Parathyroid adenoma (tissue), 2 donors: Measurements from ENCODE around the gene SLF2.
"Not testable (repeated sequence)": the region's sequence is repeated elsewhere in the genome, so short reads cannot be mapped to it uniquely, and the experiment has no call there.

Source experiments
- H2AFZ ChIP-seq: fragments of 300-600 bp; sonication (generic); one replicate; pipeline ENCODE4 v1.7.0; 2017; ENCODE audit warnings: antibody characterized with exemption, mild to moderate bottlenecking
- H3K27ac ChIP-seq: fragments of 300-600 bp; sonication (generic); one replicate; pipeline ENCODE4 v1.7.0; 2017
- H3K27me3 ChIP-seq: fragments of 300-600 bp; sonication (generic); one replicate; pipeline ENCODE4 v1.7.0; 2017; ENCODE audit warnings: low read length; ENCODE audit not compliant: control insufficient read depth, insufficient read depth
- H3K36me3 ChIP-seq: fragments of 300-600 bp; sonication (generic); one replicate; pipeline ENCODE4 v1.7.0; 2017; ENCODE audit warnings: low read length; ENCODE audit not compliant: control insufficient read depth, insufficient read depth
- H3K4me1 ChIP-seq: fragments of 300-600 bp; sonication (generic); one replicate; pipeline ENCODE4 v1.7.0; 2017; ENCODE audit warnings: control low read depth
- H3K4me2 ChIP-seq: fragments of 300-600 bp; sonication (generic); one replicate; pipeline ENCODE4 v1.7.0; 2017; ENCODE audit warnings: low read length
- H3K4me3 ChIP-seq: fragments of 300-600 bp; sonication (generic); one replicate; pipeline ENCODE4 v1.7.0; 2017; ENCODE audit warnings: low read depth, low read length
- H3K79me2 ChIP-seq: fragments of 300-600 bp; sonication (generic); one replicate; pipeline ENCODE4 v1.7.0; 2017; ENCODE audit warnings: control low read depth
- H3K9ac ChIP-seq: fragments of 300-600 bp; sonication (generic); one replicate; pipeline ENCODE4 v1.7.0; 2017; ENCODE audit warnings: mild to moderate bottlenecking
- H3K9me3 ChIP-seq: fragments of 300-600 bp; sonication (generic); one replicate; pipeline ENCODE4 v1.7.0; 2017; ENCODE audit warnings: low read length; ENCODE audit not compliant: control insufficient read depth
- TF ChIP-seq, protein P1 (sequence below): fragments of 300-600 bp; sonication (generic); IDR thresholded peaks from one replicate; pipeline ENCODE4 v1.7.0; 2017; ENCODE audit warnings: antibody characterized with exemption, mild to moderate bottlenecking
- donor health status: primary hyperparathyroidism.

Gene SLF2

DNA sequence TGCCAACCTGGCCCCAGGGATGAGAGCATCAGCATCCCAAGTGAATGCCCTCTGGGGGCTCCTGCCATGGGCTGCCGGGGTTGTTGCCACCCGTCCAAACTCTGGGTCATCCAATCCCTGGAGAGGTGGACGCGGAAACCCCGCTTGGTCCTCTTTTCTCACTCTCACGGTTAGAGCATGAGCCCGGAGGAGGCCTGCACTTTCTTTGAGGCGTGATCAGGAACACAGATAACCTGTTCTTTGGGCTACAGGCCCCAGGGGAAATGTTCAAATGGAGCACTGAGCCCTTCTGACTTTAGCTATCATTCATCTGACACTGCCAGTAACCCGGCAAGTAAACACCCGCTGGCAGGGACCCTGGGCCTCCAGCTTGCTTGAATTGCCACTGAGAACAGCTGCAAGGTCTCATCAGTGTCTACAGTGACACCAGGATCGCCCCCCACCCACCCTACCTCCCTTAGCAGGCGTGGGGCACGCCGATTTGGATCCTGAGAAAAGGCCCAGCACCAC lies 29.4 kb upstream of the SLF2 start:
- H3K27ac ChIP-seq = peak overlapping the region; percentile 59
- TF ChIP-seq, protein P1, sequence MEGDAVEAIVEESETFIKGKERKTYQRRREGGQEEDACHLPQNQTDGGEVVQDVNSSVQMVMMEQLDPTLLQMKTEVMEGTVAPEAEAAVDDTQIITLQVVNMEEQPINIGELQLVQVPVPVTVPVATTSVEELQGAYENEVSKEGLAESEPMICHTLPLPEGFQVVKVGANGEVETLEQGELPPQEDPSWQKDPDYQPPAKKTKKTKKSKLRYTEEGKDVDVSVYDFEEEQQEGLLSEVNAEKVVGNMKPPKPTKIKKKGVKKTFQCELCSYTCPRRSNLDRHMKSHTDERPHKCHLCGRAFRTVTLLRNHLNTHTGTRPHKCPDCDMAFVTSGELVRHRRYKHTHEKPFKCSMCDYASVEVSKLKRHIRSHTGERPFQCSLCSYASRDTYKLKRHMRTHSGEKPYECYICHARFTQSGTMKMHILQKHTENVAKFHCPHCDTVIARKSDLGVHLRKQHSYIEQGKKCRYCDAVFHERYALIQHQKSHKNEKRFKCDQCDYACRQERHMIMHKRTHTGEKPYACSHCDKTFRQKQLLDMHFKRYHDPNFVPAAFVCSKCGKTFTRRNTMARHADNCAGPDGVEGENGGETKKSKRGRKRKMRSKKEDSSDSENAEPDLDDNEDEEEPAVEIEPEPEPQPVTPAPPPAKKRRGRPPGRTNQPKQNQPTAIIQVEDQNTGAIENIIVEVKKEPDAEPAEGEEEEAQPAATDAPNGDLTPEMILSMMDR = no peak
- H3K4me1 ChIP-seq = peaks cover 14% of the 10 kb centered on the region
- no peaks in the 10 kb centered on the region for H3K27me3 ChIP-seq
- no peaks in the 10 kb centered on the region for H3K9me3 ChIP-seq
- H2AFZ ChIP-seq = peak overlapping the region; percentile 80
- no peak overlapping the region for H3K4me3 ChIP-seq
- no peaks in the 10 kb centered on the region for H3K36me3 ChIP-seq
- H3K9ac ChIP-seq = no peak overlapping the region
- no peaks in the 10 kb centered on the region for H3K79me2 ChIP-seq
- H3K4me2 ChIP-seq = peak overlapping the region; percentile 23

DNA sequence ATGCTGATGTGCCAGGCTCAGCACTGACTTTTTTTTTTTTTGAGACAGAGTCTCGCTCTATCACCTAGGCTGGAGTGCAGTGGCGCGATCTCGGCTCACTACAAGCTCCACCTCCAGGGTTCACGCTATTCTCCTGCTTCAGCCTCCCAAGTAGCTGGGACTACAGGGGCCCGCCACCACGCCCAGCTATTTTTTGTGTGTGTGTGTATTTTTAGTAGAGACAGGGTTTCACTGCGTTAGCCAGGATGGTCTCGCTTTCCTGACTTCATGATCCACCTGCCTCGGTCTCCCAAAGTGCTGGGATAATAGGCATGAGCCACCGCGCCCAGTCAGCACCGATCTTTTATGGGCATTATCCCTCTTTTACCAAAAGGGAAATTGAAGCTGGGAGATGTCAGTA lies 27.2 kb upstream of the SLF2 start:
- H3K27me3 ChIP-seq, H3K36me3 ChIP-seq, H3K9me3 ChIP-seq, H3K9ac ChIP-seq, H3K79me2 ChIP-seq, H2AFZ ChIP-seq, H3K4me2 ChIP-seq, H3K4me3 ChIP-seq, H3K27ac ChIP-seq: not testable (repeated sequence)
- peaks cover 14% of the 10 kb centered on the region for H3K4me1 ChIP-seq

DNA sequence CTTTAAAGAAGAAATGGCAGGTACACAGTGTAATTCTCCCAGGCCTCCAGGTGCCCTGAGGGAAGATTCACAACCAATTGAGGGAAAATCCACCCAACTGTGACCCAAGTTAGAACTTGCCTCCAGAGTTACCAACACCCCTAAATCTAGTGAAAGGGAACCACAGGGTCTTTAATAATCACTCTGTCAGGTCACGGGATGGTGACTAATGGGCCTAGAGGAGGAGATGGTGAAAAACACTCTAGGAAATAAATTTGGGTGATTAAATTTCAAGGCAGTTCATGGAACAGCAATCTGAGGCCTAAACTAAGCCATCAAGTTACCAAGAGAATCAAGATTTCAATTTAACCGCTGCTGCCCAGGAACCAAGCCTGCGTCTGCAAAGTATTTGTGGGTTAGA lies 26.7 kb upstream of the SLF2 start:
- Histone ChIP-seq H3K27me3 (no peaks in the 10 kb centered on the region), H2AFZ (no peak overlapping the region), H3K9ac (no peak overlapping the region), H3K27ac (no peak overlapping the region), H3K4me2 (no peak overlapping the region), H3K4me1 (peaks cover 14% of the 10 kb centered on the region), H3K4me3 (no peak overlapping the region), H3K36me3 (no peaks in the 10 kb centered on the region), H3K9me3 (no peaks in the 10 kb centered on the region), H3K79me2 (no peaks in the 10 kb centered on the region)
- TF ChIP-seq, protein P1 = no peak

DNA sequence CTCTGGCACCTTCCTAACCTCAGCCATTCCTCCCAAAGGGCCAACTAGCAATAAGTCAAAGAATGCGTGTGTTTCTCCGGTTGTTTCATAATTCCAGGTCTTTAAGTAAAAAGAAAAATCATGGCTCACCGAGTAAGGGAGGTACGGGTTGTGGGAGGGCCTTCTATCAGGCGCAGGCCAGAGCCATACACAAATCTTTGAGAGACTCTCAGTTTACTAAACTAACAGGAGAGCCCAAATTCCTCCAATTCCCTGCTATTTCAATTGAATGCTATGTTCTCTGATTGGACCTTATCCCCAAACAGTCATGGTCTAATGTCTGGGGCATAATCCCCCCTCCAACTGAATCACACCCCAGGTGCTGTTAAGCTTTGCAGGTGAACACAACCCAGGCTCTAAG lies 26.2 kb upstream of the SLF2 start:
- Histone ChIP-seq H3K4me3 (no peak overlapping the region), H2AFZ (no peak overlapping the region), H3K36me3 (no peaks in the 10 kb centered on the region), H3K4me2 (no peak overlapping the region), H3K9me3 (no peaks in the 10 kb centered on the region), H3K27ac (no peak overlapping the region), H3K79me2 (no peaks in the 10 kb centered on the region), H3K4me1 (peaks cover 14% of the 10 kb centered on the region), H3K9ac (no peak overlapping the region), H3K27me3 (no peaks in the 10 kb centered on the region)
- TF ChIP-seq, protein P1 = no peak

DNA sequence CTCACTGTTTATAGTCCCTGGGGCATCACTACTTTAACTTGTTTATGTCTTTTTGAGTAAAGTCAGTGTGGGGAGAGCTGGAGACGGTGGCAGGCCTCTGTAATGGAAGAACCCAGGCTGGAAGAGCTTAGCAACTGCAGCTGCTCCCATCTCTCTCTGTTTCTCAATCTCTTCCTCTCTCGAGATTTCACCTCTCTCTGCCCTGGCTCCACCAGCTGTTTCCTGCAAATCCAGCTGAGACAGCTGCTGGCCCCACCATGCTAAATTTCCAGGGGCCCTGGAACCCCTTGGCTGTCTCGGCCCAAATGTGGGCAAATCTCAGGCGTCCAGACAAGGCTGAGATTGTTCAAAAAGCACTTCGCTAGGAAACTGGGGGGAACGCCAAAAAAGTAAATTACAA lies 25.8 kb upstream of the SLF2 start:
- Histone ChIP-seq H3K9me3 (no peaks in the 10 kb centered on the region), H3K79me2 (no peaks in the 10 kb centered on the region), H3K27me3 (no peaks in the 10 kb centered on the region), H3K27ac (no peak overlapping the region), H3K36me3 (no peaks in the 10 kb centered on the region), H3K4me2 (no peak overlapping the region), H3K9ac (no peak overlapping the region), H3K4me3 (no peak overlapping the region), H3K4me1 (peaks cover 14% of the 10 kb centered on the region), H2AFZ (no peak overlapping the region)
- TF ChIP-seq, protein P1 = no peak
